ENCODE data around the gene RAD9A.

Gene RAD9A

GRCh38 chr11:67391304-67392182, at the start of gene RAD9A:
Gene RAD9A (plus strand): TSS chr11:67391986. CDS start chr11:67392045, 59 bp downstream.
- peak; percentile 77 to 82 for ATAC-seq

DNA sequence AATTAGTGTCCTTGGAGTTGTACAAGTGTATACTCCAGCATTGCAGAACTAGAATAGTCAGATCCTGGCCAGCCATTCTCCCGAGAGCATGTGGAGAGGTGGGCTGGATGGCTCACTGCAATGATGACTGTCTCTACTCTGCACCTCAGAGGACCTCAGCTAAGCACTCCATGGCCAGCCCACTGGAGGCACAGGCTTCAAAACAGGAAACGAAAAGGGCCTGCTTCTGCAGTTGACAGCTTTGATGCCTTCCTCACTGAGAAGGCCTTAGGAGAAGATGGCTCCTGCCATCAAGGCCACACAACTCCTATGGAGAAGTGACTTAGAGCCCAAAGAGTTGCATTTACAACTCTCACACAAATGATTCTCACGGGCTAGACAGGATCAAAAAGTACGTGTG, 47.5 kb upstream of the RAD9A start:
- ATAC-seq: peak; percentile 67 to 73

DNA sequence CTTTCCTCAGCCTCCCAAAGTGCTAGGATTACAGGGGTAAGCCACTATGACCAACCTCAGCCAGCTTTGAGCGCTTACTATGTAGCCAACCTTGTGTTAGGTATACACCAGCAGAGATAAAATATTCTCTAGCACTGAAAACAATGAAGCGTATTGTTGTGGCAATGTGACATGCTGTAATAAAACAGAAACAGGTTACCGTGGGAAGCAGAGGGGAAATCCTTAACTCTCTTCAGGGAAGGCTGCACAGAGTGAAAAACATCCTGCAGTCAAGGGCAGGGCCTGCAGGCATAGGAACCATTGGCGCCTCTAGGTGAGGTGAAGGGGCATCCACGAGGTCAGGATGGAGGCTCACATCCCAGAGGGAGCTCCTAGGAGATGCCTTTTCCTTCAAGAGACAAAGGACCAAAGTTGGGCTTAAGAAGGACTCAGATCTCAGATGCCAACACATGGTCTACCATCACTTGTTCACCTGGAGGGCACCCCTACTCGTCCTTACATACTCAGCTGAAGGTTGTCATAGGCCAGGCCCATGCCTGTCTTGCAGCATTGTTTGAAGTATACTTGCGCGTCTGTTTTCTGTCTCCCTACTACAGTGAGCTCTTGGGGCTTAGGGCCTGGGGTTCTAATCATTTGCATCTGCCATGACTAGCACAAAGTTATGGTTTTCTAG, 46.4 kb upstream of the RAD9A start:
- peak; percentile 33 to 45 for ATAC-seq

DNA sequence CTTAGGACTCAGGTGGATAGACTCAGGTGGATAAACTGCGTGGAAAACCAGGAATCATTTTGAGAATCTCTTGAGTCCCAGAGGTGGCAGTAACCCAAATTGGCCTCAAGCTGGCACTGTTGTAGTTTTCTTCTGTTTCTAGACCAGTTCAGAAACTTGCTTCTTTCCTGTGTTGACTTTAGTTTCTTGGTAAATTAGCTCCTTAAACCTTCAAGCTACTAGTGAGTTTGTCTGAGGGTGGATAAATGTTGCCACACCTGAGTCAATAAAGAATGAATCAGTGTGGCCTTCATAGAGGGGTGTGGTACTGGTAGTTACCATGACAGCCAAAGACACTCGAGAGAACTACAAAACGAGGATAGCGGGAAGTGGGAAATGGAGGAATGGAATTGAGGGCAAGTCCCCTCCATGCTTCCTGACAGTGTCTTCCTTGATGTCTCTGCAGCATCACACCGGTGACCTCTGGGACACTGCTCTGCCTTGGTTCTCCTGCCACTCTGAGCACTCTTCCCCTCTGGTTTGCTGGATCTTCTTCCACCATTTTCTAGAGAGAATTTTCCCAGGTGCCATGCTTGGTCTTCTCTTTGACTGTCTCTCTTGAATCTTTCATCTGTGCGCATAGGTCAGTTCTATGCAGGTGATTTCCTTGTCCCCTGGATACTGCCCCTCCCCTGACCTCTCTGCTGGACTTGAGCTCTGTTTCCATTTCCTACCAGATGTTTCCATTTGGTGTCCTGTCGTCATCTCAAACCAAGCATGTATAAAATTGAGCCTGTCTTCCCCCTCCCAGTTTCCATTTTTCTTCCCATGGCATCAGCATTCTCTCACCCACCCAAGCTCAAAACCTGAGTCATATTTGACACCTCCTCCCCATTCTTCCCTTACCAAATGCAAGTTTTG, 45.6 kb upstream of the RAD9A start:
- peak; percentile 72 to 75 for ATAC-seq

DNA sequence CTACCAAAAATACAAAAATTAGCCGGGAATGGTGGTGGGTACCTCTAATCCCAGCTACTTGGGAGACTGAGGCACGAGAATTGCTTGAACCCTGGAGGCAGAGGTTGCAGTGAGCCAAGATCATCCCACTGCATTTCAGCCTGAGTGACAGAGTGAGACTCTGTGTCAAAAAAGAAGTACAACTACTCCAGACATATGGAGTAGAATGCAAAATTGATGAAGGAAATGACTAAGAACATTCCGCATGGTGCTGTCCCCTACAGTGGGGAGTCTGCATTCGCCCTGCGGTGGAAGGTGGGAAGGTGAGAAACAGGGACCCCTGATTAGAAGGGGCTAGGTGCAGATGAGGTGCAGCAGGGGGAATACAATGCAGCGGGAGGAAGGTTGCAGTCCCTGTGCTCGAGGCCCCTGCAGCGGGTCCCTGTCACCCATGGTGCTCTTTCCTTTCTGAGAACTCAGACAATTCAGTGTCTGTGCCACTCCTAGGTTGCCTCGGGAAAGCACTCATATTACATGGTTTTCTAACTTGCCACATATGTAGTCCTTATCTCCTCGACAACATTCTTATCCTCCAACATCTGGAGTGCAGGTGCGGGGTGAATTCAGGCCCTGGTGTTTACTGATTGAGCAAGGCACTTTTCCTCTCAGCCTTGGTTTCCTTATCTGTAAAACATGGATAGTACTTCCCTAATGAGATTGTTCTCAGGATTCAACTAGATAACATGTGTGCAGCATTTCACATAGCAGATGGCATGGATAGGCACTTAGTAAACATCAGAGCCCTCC, 43.6 kb upstream of the RAD9A start:
- ATAC-seq: no peak

DNA sequence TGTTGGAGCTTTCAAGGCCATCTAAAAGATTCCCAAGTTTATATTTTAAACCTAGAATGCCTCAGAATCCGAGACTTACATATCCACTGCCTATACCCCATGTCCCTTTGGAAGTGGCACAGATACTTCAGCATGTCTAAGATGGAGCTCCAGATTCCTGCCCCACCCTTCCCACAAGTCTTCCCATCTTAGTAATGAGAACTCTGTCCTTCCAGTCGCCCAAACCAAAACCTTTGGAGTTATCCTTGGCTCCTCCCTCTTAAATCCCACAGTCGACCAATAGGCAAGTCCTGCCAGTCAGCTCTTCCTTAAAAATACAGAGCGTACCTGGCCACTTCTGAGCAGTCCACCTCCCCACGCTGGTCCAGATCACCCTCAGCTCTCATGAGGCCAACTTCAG, 42.8 kb upstream of the RAD9A start:
- ATAC-seq: no peak

GRCh38 chr11:67349457-67349856, 42.3 kb upstream of the RAD9A start:
- no peak for ATAC-seq

- no peak for ATAC-seq
Observed at GRCh38 chr11:67349928-67350465, 41.8 kb upstream of the RAD9A start.

DNA sequence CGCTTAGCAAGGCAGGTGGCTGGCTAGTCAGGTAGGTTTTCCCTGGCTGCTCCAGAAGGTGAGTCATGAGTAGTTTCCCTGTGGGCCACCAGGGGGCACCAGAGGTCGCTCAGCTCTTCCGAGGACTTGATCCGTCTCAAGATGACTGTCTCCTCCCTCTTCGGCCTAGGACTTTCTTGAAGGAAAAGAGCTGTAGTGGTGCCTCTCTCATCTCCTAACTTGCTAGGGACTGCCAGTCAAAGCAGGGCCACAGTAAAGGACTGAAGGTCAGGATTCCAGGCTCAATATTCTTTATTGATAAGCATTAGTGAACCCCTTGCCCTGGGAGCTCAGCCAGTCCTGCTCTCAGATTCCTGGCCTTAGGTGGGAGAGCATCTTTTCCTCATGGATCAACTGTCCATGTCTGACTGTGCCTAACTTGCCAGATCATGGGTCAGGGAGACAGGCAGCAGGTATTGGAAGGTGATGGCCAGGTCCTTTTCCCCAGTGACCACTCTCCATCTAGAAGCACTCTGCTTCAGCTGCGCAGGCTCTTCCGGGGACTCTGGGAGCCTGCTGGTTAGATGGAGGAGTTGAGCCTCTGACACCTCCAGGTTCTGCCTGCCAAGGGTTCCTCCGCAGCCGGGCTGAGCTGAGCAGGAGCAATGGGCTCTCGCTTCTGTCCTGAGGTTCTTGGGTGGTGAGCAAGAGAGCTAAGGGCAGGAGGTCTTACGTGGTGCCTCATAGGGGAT, 40.3 kb upstream of the RAD9A start:
- ATAC-seq: peak in 1 of 2 donors; percentile 7

DNA sequence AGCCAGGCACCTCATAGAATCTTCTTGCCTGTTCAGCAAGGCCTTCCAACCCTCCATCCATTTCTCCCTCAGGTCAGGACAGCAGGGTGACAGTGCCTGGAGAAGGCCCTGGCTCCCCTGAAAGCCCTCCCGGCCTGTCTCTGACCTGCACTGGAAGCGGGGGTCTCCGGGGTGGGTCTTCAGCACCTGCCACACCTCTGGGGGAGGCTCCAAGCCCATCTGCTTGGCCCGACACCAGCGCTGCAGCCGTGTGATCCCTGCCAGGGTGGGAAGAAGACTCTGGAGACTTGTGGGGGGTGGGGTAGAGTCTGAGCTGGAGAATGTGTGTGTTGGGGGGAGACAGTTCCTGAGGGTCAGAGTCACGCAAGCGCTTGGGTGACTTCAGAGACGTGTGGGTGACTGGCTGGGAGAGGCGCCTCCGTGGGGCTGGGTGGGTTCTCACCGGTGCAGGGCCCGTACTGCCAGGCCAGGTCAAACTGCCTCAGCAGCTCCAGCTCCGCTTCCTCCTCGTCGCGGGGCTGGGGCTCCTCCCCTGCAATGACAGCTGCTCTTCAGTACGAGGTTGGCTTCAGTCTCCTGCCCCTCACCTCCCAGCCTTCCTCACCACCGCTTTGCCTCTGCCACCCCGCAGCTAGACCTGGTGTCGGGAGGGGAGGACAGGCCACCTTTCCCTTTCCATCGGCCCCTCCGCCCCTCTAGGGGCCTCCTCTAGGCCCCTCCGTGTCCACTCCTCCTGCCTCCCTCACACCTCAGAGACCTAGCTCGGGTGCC, 39.1 kb upstream of the RAD9A start:
- peak; percentile 25 to 27 for ATAC-seq

- ATAC-seq: peak; percentile 89 to 94
Observed at GRCh38 chr11:67353317-67354074, 38.3 kb upstream of the RAD9A start, which contains the start of gene POLD4. Gene POLD4 (minus strand): TSS chr11:67353546. CDS start chr11:67353399, 147 bp downstream.

DNA sequence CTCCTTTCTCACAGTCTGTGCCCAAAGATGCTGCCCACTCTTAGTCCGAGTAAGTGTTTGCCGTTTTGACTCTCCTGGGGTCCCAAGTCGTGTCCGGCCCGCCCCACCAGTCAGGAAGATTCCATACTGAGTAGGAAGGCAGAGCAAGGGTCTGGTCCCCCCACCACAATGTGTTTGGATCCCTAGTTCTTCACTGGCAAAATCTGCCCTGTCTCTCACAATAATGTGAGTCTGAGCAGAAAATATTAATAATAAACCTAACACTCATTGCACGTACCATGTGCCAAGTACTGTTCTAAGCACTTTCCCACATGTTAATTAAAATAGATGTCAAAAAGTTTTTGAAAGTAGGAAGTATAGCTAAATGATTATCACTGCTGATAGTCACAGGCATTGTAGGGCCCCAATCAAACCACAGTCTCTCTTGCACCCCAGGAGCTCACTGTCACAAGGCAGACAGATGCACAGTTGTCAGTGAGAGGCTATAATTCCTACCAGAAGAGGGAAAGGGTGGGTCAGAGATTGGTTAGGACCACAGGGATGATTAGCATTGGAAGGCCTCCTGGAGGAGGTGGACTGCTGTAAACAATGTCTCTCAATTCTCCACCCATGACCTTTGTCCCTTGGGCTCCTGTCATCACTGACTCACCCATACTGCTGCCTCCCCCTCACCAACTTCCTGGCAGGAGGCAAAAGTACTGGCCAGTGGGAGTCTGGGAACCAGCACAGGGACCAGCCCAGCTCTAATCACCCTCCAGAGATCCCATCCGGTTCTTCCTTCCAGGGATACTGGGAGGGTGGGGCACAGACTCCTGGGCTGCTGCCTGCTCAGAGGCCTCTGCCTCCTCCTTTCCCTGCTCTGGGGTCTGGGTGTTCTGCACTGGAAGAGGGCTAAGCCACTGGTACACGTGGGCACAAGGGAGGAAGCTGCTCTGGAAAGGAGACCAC, 37.4 kb upstream of the RAD9A start:
- ATAC-seq: peak in 1 of 2 donors; percentile 15

DNA sequence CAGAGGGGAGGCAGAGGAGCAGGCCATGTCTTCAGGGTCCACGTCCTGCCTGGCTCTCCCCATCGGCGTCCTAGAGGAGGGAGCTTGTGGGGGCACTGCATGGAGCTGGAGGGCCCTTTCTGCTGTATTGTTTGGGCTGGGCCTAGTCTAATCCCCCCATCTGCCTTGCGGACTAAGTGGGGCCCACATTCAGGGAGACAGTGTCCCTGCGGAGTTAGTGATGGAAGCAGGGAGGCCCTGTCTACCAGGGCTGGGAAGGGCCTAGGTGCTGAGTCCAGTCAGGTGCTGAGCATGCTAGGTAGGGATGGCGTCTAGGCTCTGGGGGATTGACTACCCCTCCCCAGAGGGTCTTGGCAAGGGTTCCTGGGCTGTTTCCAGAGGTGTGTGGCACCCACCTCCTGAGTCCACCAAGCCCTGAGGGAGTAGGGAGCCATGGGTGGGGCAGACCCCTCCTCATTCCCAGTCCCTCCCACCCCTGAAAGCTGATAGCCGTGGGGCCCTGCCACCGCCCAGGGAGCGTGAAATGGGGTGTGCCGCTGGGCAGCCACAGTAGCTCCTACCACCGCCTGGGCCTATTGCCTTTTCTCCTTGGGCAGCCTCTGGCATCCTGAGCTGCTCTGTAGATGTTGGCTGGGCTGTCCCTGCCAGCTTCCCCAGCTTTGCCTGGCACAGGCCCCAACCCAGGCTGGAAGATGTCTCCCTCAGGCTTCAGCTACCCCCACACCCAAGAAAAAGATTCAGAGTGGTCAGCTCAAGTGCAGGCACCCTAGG, 36.6 kb upstream of the RAD9A start:
- ATAC-seq: no peak

GRCh38 chr11:67355794-67356386, 35.9 kb upstream of the RAD9A start:
- ATAC-seq: no peak

- no peak for ATAC-seq
Observed at GRCh38 chr11:67356387-67356863, 35.4 kb upstream of the RAD9A start.

DNA sequence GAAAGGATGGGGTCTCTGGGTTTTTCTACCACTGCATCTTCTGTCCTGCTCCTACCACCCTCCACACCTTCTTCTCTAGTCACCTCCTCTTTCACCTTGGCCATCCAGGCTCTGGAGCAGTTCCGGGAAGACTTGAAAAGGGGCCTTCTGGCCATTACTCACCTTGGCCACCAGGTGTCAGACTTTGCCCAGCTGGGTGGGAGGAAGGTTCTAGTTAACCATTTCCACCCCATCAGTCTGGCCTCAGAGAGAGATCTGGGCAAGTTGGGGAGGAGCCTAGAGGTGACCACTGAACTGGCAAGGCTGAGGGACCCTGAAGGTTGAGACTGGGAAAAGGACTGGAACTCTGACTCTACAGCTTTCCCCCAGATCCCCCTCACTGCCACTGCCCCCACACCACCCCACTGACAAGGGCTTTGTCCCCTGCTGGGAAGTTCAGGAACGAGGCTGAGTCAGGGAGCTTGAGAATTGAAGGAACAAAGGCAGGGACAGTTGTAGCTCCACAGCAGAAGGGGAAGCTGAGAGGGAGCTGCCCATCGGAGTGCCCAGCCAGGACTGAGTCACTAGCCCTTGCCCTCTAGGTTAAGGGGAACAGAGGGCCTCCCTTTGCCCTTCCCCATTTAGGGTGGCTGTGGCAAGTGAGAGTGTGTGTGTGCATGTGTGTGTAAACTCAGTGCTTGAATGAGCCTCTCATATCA, 34.8 kb upstream of the RAD9A start:
- ATAC-seq: no peak

All from activated CD4-positive, CD25-positive, alpha-beta regulatory T cell treated with anti-CD3 and anti-CD28 coated beads, Interleukin-2, amount 50 U/mL, for 24 hours (primary cell).